ENCODE measurements around the gene ZNF644.

ZNF644 gene

GRCh38 chr1:91020967-91021685 is 709 bp downstream of the ZNF644 start:
- peak; percentile 62 for DNase-seq

DNA sequence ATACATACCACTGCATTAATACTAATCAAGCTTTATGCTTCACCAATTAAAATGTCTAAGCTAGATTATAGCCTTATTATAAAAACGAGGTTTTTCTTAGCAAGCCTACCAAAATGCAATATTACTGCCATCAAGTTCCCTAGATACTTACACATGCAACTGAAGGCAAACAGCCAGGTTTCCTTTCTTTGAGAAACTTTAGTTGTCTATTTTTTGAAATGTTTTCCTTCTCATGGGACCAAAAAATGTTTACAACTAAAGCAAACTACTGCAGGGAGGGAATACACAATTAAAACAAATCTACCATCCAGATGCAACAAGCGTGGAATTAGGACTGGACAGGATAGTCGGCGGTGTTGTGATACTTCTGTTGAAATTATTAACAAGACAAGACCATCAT is 1.3 kb downstream of the ZNF644 start:
- DNase-seq: no peak

- peak; percentile 33 for DNase-seq
Measured at GRCh38 chr1:91018006-91018405, 3.8 kb downstream of the ZNF644 start.

GRCh38 chr1:91015794-91016550 is 5.9 kb downstream of the ZNF644 start:
- DNase-seq: no peak

DNA sequence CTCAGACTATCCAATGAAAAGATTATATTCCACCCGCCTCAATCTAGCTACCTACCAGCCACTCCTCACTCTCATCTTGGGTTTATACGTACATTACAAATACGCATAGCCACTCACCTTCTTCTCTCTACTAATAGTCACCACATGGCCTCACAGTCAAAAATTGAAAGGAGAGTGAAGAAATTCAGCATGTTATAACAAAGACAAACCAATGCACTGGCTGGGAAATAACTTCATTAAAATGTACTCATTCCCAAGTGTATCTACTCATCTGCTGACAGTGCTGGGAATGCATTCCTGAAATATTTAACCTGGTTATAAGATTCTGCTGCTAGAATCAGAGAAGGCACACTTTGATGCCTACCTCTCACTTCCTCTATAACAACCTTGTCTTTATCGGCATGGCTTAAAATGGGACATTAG is 6.5 kb downstream of the ZNF644 start:
- no peak for DNase-seq

GRCh38 chr1:91014475-91014874 is 7.4 kb downstream of the ZNF644 start:
- DNase-seq: no peak

- no peak for DNase-seq
Measured at GRCh38 chr1:91013302-91013701, 8.5 kb downstream of the ZNF644 start.

GRCh38 chr1:91012196-91012595 is 9.6 kb downstream of the ZNF644 start:
- no peak for DNase-seq

GRCh38 chr1:91011726-91012125 is 10.1 kb downstream of the ZNF644 start:
- DNase-seq: no peak

- no peak for DNase-seq
Measured at GRCh38 chr1:91007827-91008226, 14.0 kb downstream of the ZNF644 start.

DNA sequence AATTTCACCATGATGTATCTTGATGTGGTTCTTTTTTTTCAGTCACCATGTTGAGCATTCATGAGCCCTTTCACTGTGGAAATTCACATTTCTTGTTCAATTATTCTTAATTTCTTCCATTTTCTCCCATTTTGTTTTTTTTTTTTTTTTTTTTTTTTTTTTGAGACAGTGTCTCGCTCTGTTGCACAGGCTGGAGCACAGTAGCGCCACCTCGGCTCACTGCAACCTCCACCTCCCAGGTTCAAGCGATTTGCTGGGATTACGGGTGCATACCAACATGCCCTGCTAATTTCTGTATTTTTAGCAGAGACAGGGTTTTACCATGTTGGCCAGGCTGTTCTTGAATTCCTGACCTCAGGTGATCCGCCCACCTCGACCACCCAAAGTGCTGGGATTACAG is 14.7 kb downstream of the ZNF644 start:
- no peak for DNase-seq

- DNase-seq: no peak
Measured at GRCh38 chr1:91006113-91006908, 15.5 kb downstream of the ZNF644 start.

DNA sequence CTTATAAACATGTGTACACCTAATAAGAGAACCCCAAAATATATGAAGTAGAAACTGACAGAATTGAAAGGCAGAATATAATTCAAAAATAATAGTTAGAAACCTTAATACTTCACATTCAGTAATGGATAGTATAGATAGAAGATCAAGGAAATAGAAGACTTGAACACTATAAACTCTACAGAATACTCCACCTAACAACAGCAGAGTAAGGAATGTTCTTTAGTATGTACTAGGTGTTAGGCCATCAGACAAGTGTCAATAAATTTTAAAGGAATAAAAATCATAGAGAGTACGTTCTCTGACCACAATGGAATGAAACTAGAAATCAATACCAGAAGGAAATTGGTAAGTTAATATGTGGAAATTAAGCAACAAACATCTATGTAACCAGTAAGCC is 16.6 kb downstream of the ZNF644 start:
- no peak for DNase-seq

DNA sequence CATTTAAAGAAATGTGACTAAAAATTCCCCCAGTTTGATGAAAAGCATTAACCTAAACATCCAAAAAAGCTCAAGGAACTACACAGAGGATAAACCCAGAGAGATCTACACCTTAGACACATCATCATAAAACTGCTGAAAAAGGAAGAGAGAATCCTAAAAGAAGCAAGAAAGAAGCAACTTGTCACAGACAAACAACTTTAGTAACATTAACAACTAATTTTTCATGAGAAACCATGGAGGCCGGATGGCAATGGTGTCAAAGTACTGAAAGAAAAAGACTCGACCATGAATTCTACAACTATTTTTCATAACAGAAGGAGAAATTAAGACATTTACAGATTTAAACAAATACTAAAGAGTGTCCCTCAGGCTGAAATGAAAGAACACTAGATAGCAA is 17.7 kb downstream of the ZNF644 start:
- DNase-seq: no peak

GRCh38 chr1:90996742-90997413 is 25.0 kb downstream of the ZNF644 start:
- no peak for DNase-seq

GRCh38 chr1:90995311-90995894 is 26.4 kb downstream of the ZNF644 start:
- no peak for DNase-seq

DNA sequence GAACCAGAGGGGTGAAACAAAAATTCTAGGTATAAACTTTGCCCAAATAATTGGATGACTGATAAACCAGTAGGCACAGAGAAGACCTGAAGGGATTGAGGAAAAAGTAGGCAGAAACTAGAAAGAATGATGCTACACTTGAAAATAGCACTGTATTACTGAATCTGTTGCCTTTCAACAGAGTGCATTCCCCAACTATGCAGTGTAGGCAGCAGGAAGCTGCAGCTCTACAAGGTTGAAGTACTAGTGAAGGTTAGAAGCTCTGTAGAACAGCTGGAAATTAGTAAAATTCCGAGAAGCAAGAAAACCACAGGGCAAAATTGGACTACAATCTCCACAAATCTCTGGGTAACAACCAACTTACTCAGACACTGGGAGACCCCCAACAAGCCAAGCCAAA is 27.4 kb downstream of the ZNF644 start:
- no peak for DNase-seq

DNA sequence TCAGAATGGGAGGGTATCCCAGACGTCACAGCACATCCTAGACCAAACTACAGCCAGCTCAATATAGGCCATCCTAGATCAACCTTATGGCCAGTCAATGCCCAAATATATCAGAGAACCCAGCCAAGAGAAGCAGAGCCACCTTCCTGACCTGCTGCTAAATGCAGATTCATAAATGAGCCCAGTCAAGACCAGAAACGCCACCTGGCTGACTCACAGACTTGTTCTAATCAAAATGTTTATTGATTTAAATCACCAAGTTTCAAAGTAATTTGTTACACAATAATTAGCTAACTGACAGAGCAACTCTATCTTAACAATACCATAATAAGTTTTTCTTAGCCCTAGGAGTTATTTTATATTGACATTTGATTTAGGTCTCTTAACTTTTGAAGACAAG is 28.6 kb downstream of the ZNF644 start:
- no peak for DNase-seq

DNA sequence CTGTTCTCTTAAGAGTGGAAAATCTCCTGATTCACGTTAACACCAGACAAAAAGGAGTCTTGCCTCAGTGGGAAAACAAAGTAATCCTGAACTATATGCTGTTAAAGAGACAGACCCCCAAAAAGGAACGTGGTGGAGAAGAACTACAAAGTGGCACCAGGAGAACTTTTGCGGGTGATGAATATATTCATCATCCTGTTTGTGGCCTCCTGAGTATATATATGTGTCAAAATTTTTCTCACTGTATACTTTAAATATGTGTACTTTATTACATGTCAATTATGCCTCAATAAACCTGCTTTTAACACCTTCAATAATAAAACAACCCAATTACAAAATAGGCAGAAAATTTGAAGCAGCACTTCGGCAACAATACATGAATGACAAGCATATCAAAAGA is 31.1 kb downstream of the ZNF644 start:
- no peak for DNase-seq

DNA sequence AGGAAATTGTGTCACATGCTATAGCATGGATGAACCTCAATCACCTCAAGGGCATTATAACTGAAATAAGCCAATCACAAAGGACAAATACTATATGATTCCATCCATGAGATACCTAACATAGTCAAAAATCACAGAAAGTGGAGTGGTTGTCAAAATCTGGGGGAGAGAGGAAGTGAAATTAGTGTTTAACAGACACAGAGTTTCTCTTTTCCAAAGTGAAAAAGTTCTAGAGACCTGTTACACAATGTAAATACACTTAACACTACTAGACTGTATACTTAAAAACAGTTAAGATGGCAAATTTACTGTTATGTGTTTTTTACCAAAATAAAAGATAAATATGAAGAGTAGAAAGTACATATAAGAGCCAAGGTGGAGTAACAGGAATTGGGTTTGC is 31.8 kb downstream of the ZNF644 start:
- peak; percentile 32 for DNase-seq

DNA sequence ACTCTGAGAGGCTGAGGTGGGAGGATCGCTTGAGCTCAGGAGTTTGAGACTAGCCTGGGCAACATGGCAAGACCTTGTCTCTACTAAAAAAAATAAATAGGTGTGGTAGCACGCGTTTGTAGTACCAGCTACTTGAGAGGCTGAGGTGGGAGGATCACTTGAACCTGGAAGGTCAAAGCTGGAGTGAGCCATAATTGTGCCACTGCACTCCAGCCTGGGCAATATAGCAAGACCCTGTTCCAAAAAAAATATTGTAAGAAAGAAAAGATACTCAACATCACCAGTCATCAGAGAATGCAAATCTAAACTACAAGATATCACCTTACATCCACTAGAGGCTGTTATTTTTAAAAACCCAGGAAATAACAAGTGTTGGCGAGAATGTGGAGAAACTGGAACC is 32.5 kb downstream of the ZNF644 start:
- DNase-seq: no peak

- no peak for DNase-seq
Measured at GRCh38 chr1:90987841-90988240, 34.0 kb downstream of the ZNF644 start.

DNA sequence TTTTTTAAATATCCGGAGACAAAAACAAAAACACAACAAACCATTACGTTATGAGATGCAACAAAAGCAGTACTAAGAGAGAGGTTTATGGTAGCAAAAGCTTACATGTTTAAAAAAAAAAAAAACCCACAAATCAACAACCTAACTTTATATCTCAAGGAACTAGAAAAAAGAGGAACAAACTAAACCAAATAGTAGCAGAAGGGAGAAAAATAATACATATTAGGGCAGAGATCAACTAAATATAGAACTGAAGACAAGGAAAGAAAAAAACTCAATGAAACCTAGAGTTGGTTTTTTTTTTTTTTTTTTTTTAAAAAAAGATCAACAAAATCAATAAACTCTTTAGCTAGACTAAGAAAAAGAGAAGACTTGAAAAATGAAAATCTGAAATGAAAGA is 34.9 kb downstream of the ZNF644 start:
- DNase-seq: no peak

All from suppressor macrophage treated with lipopolysaccharide for 4 hours (primary cell).